ENCODE data around the gene ANXA5.

The ANXA5 gene

GRCh38 chr4:121648516-121648915 is 48.3 kb downstream of the ANXA5 start:
- DNase-seq: no peak
- Histone ChIP-seq H3K9me3 (replicated peaks; ENCODE audit: insufficient read depth, low read length) (no peaks in the 10 kb centered on the region), H3F3A (ENCODE audit: insufficient read depth, low read length) (no peaks in the 10 kb centered on the region), H3K9ac (ENCODE audit: low read length) (no peak overlapping the region), H3K36me3 (replicated peaks; ENCODE audit: insufficient read depth, low read length) (no peaks in the 10 kb centered on the region), H2AFZ (ENCODE audit: low read length) (no peak overlapping the region), H3K4me3 (ENCODE audit: low read length) (no peak overlapping the region), H3K4me2 (ENCODE audit: low read depth, low read length) (no peak overlapping the region), H3K9me2 (replicated peaks; ENCODE audit: insufficient read depth, low read length) (no peaks in the 10 kb centered on the region), H3K79me2 (ENCODE audit: low read length) (no peaks in the 10 kb centered on the region), H3K27ac (ENCODE audit: low read length) (no peak overlapping the region), H4K20me1 (ENCODE audit: insufficient read depth, low read length) (no peaks in the 10 kb centered on the region), H3K27me3 (replicated peaks; ENCODE audit: insufficient read depth, low read length) (no peaks in the 10 kb centered on the region), H3K4me1 (ENCODE audit: low read length) (no peaks in the 10 kb centered on the region)
- TF ChIP-seq EZH2phosphoT487 (IDR thresholded peaks at IDR 0.05; ENCODE audit: low read length): no peak
- no peak for TF ChIP-seq CTCF (IDR thresholded peaks at IDR 0.05; ENCODE audit: low read length)
- TF ChIP-seq EZH2 (optimal IDR thresholded peaks at IDR 0.05; ENCODE audit: low read depth, low read length): no peak

- Histone ChIP-seq H3K4me2 (ENCODE audit: low read depth, low read length) (no peak overlapping the region), H2AFZ (ENCODE audit: low read length) (no peak overlapping the region), H3K27me3 (replicated peaks; ENCODE audit: insufficient read depth, low read length) (no peaks in the 10 kb centered on the region), H3K9me3 (replicated peaks; ENCODE audit: insufficient read depth, low read length) (no peaks in the 10 kb centered on the region), H4K20me1 (ENCODE audit: insufficient read depth, low read length) (no peaks in the 10 kb centered on the region), H3K79me2 (ENCODE audit: low read length) (no peaks in the 10 kb centered on the region), H3F3A (ENCODE audit: insufficient read depth, low read length) (no peaks in the 10 kb centered on the region), H3K4me1 (ENCODE audit: low read length) (no peaks in the 10 kb centered on the region), H3K4me3 (ENCODE audit: low read length) (no peak overlapping the region), H3K27ac (ENCODE audit: low read length) (no peak overlapping the region), H3K9ac (ENCODE audit: low read length) (no peak overlapping the region), H3K36me3 (replicated peaks; ENCODE audit: insufficient read depth, low read length) (no peaks in the 10 kb centered on the region), H3K9me2 (replicated peaks; ENCODE audit: insufficient read depth, low read length) (no peaks in the 10 kb centered on the region)
- DNase-seq: no peak
- TF ChIP-seq EZH2 (optimal IDR thresholded peaks at IDR 0.05; ENCODE audit: low read depth, low read length) (no peak), EZH2phosphoT487 (IDR thresholded peaks at IDR 0.05; ENCODE audit: low read length) (no peak), CTCF (IDR thresholded peaks at IDR 0.05; ENCODE audit: low read length) (no peak)
These were observed 53.7 kb downstream of the ANXA5 start for GRCh38 chr4:121642876-121643585.

DNA sequence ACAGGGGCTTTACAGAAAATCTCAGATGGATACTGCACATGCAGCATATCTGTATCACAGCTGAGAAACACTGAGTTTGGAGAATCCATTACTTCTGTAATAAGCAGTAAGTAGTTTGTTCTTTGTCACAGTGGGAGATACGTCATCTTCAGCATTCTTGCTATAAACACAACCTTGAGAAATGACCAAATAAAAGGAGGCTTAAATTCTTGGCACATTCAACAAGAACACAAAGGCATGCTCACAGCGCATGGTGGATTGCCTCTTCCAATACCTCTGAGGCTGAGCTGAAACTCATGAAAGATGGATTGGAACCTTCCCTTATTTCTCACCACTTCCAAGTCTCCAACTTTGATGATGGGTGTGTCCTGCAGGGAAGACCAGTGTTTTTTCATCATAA is 54.5 kb downstream of the ANXA5 start:
- Histone ChIP-seq H3K4me1 (ENCODE audit: low read length) (no peaks in the 10 kb centered on the region), H4K20me1 (ENCODE audit: insufficient read depth, low read length) (no peaks in the 10 kb centered on the region), H3K9me3 (replicated peaks; ENCODE audit: insufficient read depth, low read length) (no peaks in the 10 kb centered on the region), H3K9me2 (replicated peaks; ENCODE audit: insufficient read depth, low read length) (no peaks in the 10 kb centered on the region), H3K27ac (ENCODE audit: low read length) (no peak overlapping the region), H3K79me2 (ENCODE audit: low read length) (no peaks in the 10 kb centered on the region), H3K36me3 (replicated peaks; ENCODE audit: insufficient read depth, low read length) (no peaks in the 10 kb centered on the region), H3K4me2 (ENCODE audit: low read depth, low read length) (no peak overlapping the region), H3K9ac (ENCODE audit: low read length) (no peak overlapping the region), H3F3A (ENCODE audit: insufficient read depth, low read length) (no peaks in the 10 kb centered on the region), H2AFZ (ENCODE audit: low read length) (no peak overlapping the region), H3K4me3 (ENCODE audit: low read length) (no peak overlapping the region), H3K27me3 (replicated peaks; ENCODE audit: insufficient read depth, low read length) (no peaks in the 10 kb centered on the region)
- TF ChIP-seq EZH2 (optimal IDR thresholded peaks at IDR 0.05; ENCODE audit: low read depth, low read length) (no peak), EZH2phosphoT487 (IDR thresholded peaks at IDR 0.05; ENCODE audit: low read length) (no peak), CTCF (IDR thresholded peaks at IDR 0.05; ENCODE audit: low read length) (no peak)
- no peak for DNase-seq

Measured in MM.1S (cell line).